Mononuclear cell (primary cell): ENCODE results near the gene TCTN2. TPM values are rescaled to one million over a fixed set of nuclear protein-coding genes. Genes with fewer than 3 reads are reported as not detected.

Experiments
- H3K27me3 ChIP-seq: 2 replicates; pipeline ENCODE4 v1.6.0; 2011; ENCODE audit warnings: low read length, control low read depth; ENCODE audit not compliant: insufficient read depth
- H3K4me1 ChIP-seq: 2 replicates; pipeline ENCODE4 v1.5.1; 2011; ENCODE audit warnings: mild to moderate bottlenecking, low read length, control low read depth; ENCODE audit not compliant: insufficient read depth
- H3K4me3 ChIP-seq: 2 replicates; pipeline ENCODE4 v1.5.1; 2011; ENCODE audit warnings: mild to moderate bottlenecking, low read length, moderate library complexity
- H3K9me3 ChIP-seq: 2 replicates; pipeline ENCODE4 v1.5.1; 2011; ENCODE audit warnings: low read depth, mild to moderate bottlenecking, control low read depth, low read length
- total RNA-seq: library from RNA; depleted of rRNA; stranded (reverse); fragments of >200 nt; gene quantifications from one replicate; pipeline ENCODE4 v1.2.3, GENCODE V29; 2012

TCTN2 gene
- total RNA-seq, 1 donor, result 1.8 TPM

DNA sequence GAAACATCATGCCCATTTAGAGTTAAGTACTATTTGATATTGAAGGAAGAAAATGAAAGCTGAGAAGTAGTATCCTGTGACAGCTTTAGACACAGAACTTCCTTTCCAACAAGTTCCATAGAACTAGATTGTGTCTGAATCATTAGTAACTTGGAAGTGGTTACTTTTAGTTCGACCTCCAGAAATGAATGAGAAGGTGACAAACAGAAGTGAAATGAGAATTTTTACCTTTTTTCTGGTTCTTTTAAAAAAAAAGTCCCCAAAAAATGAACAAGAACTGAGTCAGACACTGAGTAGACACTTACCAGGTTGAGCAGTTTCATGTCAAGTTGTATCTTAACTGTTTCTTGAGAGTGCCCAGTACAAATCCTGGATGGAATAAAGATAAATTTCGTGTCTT lies 44.3 kb downstream of the TCTN2 start:
- H3K4me1 ChIP-seq, result peaks cover 27% of the 10 kb centered on the region
- no peaks in the 10 kb centered on the region for H3K27me3 ChIP-seq
- no peak overlapping the region for H3K4me3 ChIP-seq
- no peaks in the 10 kb centered on the region for H3K9me3 ChIP-seq

DNA sequence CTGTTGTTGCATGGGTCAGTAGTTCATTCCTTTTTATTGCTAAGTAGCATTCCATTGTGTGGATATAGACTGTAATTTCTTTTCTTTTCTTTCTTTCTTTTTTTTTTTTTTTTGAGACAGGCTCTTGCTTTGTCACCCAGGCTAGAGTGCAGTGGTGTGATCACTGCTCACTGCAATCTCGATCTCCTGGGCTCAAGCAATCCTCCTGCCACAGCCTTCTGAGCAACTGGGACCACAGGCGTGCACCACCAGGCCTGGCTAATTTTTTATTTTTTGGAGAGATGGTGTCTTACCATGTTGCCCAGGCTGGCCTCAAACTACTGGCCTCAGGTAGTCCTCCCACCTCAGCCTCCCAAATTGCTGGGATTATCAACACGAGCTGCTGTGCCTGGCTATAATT lies 46.4 kb downstream of the TCTN2 start:
- Histone ChIP-seq H3K9me3 (no peaks in the 10 kb centered on the region), H3K4me3 (no peak overlapping the region), H3K27me3 (no peaks in the 10 kb centered on the region), H3K4me1 (peaks cover 22% of the 10 kb centered on the region)

DNA sequence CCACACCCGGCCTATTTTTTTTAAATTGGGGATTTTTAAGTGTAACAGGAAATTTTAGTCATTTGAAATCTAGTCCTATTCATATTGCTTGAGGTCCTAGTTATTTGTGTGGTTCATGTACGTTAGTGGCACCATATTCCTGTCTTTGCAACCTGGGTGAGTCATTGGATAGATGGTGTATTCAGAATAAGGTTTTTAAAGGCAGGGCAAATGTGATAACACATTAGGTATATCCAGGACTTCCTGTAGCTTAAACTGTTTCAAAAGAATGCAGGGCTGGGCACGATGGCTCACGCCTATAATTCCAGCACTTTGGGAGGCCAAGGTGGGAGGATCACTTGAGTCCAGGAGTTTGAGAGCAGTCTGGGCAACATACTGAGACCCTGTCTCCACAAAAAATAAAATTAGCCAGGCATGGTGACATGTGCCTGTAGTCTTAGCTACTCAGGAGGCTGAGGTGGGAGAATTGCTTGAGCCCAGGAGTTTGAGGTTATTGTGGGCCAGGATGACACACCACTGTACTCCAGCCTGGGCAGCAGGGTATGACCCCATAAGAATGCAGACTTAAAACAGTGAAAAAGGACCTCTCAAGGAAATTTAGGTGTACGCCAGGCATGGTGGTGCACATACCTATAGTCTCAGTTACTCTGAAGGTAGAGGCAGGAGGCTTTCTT lies 49.4 kb downstream of the TCTN2 start:
- Histone ChIP-seq H3K4me1 (peaks cover 13% of the 10 kb centered on the region), H3K9me3 (no peaks in the 10 kb centered on the region), H3K4me3 (no peak overlapping the region), H3K27me3 (no peaks in the 10 kb centered on the region)

DNA sequence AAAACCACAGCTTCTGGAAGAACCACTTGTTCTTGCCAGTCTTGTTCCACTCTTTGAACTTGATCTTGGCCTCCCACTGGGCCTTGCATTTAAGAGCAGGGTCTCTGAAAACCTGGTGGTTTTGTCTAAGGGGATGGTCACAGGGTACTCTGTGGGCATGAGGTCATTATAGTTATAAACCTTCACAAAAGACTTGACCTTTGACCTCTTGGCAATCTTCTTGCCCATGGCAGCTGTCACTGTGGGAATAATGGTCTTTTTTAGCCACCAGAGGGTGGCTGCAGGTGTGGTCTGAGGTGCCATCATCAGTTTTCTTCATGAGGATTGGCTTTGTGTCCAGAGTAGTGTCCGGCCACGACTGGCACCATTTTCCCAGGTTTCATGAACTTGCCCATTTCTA lies 50.3 kb downstream of the TCTN2 start:
- no peak overlapping the region for H3K4me3 ChIP-seq
- H3K9me3 ChIP-seq, result no peaks in the 10 kb centered on the region
- no peaks in the 10 kb centered on the region for H3K27me3 ChIP-seq
- H3K4me1 ChIP-seq, result peaks cover 13% of the 10 kb centered on the region

DNA sequence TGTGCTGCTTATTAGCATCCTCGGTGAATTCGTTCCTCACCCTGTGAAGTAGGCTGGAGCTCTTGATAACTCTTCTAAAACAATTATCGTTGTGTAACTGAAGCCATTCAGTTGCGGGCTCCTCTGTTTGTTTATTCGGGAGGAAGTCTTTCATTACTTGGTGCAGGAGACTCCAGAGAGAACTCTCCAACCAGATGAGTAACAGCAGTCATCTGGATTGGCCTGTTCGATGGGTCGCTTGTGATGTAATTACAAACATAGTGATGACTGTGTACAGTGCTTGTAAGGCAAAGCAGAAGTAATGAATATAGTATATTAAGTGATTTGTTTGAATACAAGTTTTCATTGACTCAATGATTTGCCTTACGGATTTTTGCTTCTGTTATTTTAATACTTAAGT lies 52.1 kb downstream of the TCTN2 start:
- Histone ChIP-seq H3K27me3 (no peaks in the 10 kb centered on the region), H3K4me1 (peaks cover 13% of the 10 kb centered on the region), H3K4me3 (no peak overlapping the region), H3K9me3 (no peaks in the 10 kb centered on the region)

DNA sequence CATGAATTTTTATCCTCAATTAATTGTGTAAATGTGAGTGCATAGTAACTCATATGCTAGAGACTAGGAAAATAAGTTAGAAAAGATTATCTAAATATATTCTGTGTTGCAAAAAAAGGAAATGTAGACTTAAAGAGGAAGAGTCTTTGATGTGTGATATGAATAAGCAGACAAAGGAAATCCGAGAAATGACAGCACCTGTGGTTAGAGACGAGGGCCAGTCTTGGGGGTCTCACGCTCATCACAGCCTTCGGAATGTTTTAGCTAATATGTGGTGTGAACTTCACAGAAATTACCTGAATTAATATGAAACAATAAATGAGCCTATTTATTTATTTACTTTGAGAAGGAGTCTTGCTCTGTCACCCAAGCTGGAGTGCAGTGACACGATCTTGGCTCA lies 52.9 kb downstream of the TCTN2 start:
- no peak overlapping the region for H3K4me3 ChIP-seq
- H3K27me3 ChIP-seq, result no peaks in the 10 kb centered on the region
- peaks cover 13% of the 10 kb centered on the region for H3K4me1 ChIP-seq
- no peaks in the 10 kb centered on the region for H3K9me3 ChIP-seq

DNA sequence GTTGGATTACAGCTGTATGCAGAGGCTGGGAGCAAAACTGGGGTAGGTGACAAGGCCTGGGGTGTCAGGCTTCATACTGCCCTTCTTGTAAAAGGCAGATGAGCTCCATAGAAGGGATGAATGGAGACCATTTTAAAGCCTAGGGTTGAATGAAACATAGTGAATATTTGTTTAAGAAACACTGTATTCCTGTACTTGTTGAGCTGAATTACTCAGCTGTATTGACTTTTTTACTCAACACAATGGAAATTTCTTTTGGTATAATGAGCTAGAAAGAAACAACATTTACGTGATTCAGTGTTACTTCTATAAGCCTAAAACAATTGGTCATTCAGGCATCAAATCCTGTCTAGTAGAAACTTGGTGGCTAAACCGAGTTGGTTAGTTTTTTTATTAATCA lies 55.3 kb downstream of the TCTN2 start:
- Histone ChIP-seq H3K27me3 (no peaks in the 10 kb centered on the region), H3K4me3 (no peak overlapping the region), H3K9me3 (no peaks in the 10 kb centered on the region), H3K4me1 (peaks cover 13% of the 10 kb centered on the region)

DNA sequence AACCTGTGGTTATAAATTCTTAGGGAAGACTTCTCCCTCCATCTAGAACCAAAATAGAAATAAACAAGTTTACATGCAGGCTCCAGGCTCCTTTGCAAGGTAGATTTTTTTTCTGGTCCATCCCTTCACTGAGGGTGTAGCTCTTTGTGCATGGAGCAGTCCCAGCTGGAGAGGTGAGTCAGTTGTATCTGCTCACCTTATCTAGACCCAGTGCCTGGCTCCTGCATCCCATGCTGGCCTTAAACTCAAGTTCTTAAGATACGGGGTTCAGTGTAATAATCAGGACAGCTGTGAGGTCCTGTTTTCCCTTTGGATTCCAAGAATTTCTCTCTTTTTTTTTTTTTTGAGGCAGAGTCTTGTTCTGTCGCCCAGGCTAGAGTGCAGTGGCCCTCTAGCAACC lies 56.0 kb downstream of the TCTN2 start:
- no peak overlapping the region for H3K4me3 ChIP-seq
- peaks cover 13% of the 10 kb centered on the region for H3K4me1 ChIP-seq
- H3K9me3 ChIP-seq, result no peaks in the 10 kb centered on the region
- no peaks in the 10 kb centered on the region for H3K27me3 ChIP-seq

DNA sequence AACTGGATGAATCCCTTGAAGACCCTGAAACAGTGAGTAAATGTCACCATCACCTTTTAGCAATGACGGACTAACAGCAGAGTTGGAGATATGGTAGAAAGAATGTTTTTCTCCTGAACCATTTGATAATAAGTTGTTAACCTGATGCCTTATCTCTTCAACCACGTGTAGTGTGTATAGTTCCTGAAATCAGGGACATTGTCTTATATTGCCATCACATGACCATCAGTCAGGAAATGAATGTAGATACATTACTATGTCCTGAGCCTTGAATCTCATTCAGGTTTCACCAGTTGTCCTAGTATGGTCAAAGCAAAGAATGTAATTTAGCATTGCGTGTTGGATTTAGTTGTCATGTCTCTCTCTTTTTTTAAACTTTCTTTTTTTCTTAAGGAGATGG lies 57.0 kb downstream of the TCTN2 start:
- Histone ChIP-seq H3K27me3 (no peaks in the 10 kb centered on the region), H3K9me3 (no peaks in the 10 kb centered on the region), H3K4me3 (no peak overlapping the region), H3K4me1 (peaks cover 10% of the 10 kb centered on the region)

DNA sequence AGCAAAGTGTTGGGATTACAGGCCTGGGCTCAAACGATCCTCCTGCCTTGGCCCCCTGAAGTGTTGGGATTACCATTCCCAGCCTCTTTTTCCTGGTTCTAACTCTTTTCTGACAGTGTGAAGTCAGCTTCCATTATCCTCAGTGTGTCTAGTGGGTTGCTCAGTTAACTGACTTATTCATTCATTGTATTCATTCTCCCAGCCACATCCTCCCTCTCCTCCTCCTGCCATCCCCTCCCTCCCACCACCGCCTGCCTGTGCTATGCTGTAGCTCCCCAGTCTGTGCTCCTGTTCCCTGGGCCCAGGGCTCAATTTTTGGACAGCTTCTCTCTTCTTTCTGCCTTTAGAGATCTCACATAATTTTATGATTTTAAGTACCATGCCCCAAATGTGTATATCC lies 60.7 kb downstream of the TCTN2 start:
- Histone ChIP-seq H3K27me3 (no peaks in the 10 kb centered on the region), H3K4me3 (no peak overlapping the region), H3K9me3 (no peaks in the 10 kb centered on the region), H3K4me1 (peaks cover 1% of the 10 kb centered on the region)

DNA sequence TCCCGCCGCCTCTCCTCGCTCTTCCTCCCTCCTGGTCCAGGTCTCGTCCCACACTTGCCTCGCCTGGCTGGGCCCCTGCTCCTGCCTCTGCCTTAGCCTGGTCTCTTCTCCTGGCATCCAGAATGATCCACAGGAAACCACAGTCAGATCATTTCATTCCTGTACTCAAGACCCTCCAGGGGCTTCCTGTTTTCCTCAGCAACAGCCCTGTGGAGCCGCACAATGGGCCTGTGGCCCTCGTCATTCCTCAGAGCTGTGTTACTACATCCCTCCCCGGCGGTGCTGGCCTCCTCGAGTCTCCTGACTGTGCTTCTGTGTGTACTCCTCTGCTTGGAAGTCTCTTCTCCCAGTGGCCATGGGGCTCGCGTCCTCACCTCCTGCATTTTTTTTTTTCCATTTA lies 61.3 kb downstream of the TCTN2 start:
- Histone ChIP-seq H3K4me3 (no peak overlapping the region), H3K4me1 (peaks cover 8% of the 10 kb centered on the region), H3K27me3 (no peaks in the 10 kb centered on the region), H3K9me3 (no peaks in the 10 kb centered on the region)

DNA sequence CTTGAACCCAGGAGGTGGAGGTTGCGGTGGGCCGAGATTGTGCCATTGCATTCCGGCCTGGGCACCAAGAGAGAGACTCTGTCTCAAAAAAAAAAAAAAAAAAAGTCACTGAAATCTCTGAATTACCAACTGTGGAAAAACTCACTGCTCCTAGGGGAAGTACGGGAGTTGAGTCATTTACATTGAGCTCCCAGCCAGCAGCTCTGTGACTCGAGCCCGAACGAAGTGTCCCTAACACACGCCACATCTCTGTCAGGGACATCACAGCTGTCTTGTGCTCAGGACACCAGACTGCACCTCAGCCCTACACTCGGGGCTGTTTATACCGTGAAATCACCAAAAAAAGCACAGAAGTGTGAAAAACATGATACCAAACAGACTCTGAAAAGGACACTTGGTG lies 62.3 kb downstream of the TCTN2 start:
- no peaks in the 10 kb centered on the region for H3K9me3 ChIP-seq
- H3K4me1 ChIP-seq, result peaks cover 11% of the 10 kb centered on the region
- no peaks in the 10 kb centered on the region for H3K27me3 ChIP-seq

DNA sequence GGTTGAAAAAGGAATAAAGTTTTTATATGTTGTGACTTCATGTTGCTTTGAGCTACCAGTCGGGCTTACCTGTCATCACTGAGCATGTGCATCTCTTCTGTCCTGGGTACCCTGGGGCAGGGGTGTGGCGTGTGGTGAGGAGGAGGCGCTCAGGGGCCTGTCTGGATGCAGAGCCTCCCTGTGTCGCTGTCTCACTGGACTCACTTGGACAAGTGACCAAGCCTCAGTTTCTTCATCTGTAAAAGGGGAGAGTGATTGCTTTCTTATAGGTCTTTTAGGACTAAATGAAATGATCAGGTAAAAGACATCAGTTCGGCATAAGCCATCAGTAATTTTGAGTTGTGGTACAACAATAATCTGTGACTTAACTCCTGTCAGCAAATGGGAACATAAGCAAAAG lies 63.4 kb downstream of the TCTN2 start:
- Histone ChIP-seq H3K4me1 (peaks cover 11% of the 10 kb centered on the region), H3K9me3 (no peaks in the 10 kb centered on the region), H3K27me3 (no peaks in the 10 kb centered on the region), H3K4me3 (no peak overlapping the region)

More for the DNA sequence above, 62.3 kb downstream of the TCTN2 start:
- no peak overlapping the region for H3K4me3 ChIP-seq

DNA sequence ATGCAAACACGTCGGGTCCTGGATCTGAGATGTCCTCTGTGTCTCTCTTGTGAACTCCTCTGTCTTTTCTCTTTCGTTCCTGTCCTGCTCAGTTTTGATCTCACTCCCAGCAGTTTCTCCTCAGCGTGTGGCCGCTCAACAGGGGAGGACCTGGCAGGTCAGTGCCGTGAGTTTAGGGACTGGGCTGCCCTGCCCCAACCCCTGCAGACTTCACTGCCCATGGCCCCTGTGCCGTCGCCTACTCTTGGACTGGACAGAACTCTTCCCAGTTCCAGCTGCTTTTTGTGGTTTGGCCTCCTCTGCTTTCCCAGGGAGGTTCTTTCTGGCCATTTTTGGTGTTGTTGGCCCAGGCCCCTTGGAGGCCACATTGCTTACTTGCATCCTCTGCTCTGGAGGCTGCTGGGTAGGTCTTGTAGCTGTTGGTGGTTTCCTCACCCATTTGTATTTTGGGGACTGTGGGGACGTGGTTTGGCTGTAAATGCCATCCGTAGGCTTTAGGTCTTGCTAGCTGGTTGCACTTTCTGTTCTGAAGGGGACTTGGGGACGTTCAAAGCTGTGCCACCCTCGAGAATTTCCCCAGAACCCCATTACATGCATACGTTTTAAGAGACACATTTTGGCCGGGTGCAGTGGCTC lies 71.1 kb downstream of the TCTN2 start:
- no peaks in the 10 kb centered on the region for H3K9me3 ChIP-seq
- peaks cover 29% of the 10 kb centered on the region for H3K4me1 ChIP-seq
- no peaks in the 10 kb centered on the region for H3K27me3 ChIP-seq
- H3K4me3 ChIP-seq, result no peak overlapping the region

DNA sequence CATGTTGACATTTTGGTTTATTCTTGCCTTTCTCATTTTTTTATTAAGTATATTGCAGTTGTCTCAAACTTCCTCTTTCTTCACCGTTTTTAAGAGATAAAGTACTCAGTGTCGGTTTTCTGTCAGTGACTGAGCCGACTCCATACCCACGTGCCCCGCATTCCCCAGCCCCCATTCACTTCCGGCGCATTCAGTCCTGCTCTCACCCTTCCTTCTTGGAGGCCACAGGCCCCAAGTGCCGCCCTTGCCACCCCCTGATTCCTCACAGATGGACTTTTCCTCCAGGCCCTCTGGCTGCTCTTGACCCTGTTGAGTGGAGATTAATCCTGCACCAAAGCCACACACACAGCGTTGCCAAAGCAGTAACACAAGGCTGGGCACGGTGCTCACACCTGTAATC lies 72.1 kb downstream of the TCTN2 start:
- Histone ChIP-seq H3K4me3 (no peak overlapping the region), H3K9me3 (no peaks in the 10 kb centered on the region), H3K27me3 (no peaks in the 10 kb centered on the region), H3K4me1 (peaks cover 32% of the 10 kb centered on the region)

DNA sequence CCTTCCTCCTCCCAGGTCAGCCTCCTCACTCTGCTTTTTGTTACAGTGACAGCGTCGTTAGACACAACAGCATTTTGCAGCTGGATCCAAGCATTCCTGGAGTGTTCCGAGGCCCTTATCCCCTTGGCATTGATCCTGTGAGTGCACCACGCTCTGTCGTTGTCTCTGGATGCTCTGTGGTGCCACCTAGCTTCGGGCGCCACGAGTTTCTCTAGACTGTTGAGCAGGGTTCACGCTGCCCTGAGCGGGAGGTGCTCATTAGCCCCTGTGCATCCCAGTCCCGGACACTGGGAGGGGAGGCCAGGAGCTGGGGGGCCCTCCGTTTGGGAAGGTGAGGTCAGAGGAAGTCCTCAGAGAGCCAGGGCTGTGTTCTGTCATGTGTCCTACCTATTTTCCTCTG lies 73.9 kb downstream of the TCTN2 start:
- Histone ChIP-seq H3K9me3 (no peaks in the 10 kb centered on the region), H3K4me1 (peaks cover 39% of the 10 kb centered on the region), H3K4me3 (no peak overlapping the region), H3K27me3 (no peaks in the 10 kb centered on the region)
